OCI-LY3 (cell line): ENCODE data around the gene CEP78.

ENCODE experiments used
- EZH2phosphoT487 ChIP-seq: fragments of 200-600 bp; shearing (Covaris generic); IDR thresholded peaks from 2 replicates; pipeline ENCODE4 v1.6.1; 2018; ENCODE audit warnings: antibody characterized with exemption, mixed run types, low read depth
- TF ChIP-seq, protein P1 (sequence below): fragments of 200-600, 300-600 bp; sonication (generic); IDR thresholded peaks from 2 replicates; pipeline ENCODE4 v1.5.1; 2014; ENCODE audit warnings: antibody characterized with exemption, low read length, low read depth

- TF ChIP-seq, protein P1, sequence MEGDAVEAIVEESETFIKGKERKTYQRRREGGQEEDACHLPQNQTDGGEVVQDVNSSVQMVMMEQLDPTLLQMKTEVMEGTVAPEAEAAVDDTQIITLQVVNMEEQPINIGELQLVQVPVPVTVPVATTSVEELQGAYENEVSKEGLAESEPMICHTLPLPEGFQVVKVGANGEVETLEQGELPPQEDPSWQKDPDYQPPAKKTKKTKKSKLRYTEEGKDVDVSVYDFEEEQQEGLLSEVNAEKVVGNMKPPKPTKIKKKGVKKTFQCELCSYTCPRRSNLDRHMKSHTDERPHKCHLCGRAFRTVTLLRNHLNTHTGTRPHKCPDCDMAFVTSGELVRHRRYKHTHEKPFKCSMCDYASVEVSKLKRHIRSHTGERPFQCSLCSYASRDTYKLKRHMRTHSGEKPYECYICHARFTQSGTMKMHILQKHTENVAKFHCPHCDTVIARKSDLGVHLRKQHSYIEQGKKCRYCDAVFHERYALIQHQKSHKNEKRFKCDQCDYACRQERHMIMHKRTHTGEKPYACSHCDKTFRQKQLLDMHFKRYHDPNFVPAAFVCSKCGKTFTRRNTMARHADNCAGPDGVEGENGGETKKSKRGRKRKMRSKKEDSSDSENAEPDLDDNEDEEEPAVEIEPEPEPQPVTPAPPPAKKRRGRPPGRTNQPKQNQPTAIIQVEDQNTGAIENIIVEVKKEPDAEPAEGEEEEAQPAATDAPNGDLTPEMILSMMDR = no peak
- no peak for TF ChIP-seq EZH2phosphoT487
Observed at GRCh38 chr9:78210841-78211301, 25.0 kb upstream of the CEP78 start.
